IMR-90 (cell line): ENCODE measurements around the gene MARCKS. TPM values are rescaled to one million over a fixed set of nuclear protein-coding genes. Genes with fewer than 3 reads are reported as not detected.

ENCODE experiments used
- ATAC-seq: fragments of 200-7000 bp; cut with Tn5 transposase; 2 replicates; pipeline ENCODE4 v1.9.1; 2020; ENCODE audit warnings: low read depth, mild to moderate bottlenecking, moderate library complexity
- BruUV-seq: library from RNA; stranded (reverse); fragments of 400-500 nt; replicated peaks from 2 replicates; lab custom pipeline; 2021; lab: Mats Ljungman, UMichigan
- CTCF ChIA-PET: fragments of 300-600 bp; formaldehyde crosslinking; extraction: SDS; loops from one replicate; lab custom pipeline; 2021; ENCODE audit warnings: antibody characterized with exemption; lab: Yijun Ruan, JAX
- POLR2A ChIA-PET: fragments of 300-600 bp; sonication (Branson Sonifier 250); formaldehyde crosslinking; loops from one replicate; lab custom pipeline; 2022; ENCODE audit warnings: antibody characterized with exemption; ENCODE audit not compliant: unreplicated experiment; lab: Charles Lee
- DNase-seq: peaks from one replicate; pipeline ENCODE4 v3.0.0; 2013
- H2AFZ ChIP-seq: replicated peaks from 2 replicates; pipeline ENCODE3; 2013; ENCODE audit warnings: low read length, mild to moderate bottlenecking; ENCODE audit not compliant: poor library complexity
- H2AK5ac ChIP-seq: 2 replicates; pipeline ENCODE4 v1.6.1; 2013; ENCODE audit warnings: low read depth, low read length, inconsistent platforms
- H2AK9ac ChIP-seq: replicated peaks from 2 replicates; pipeline ENCODE3; 2013; ENCODE audit warnings: mild to moderate bottlenecking, low read depth, low read length, moderate library complexity; ENCODE audit not compliant: poor library complexity
- H2BK120ac ChIP-seq: 2 replicates; pipeline ENCODE4 v1.6.1; 2013; ENCODE audit warnings: low read depth, low read length, inconsistent platforms
- H2BK15ac ChIP-seq: 3 replicates; pipeline ENCODE4 v1.6.1; 2013; ENCODE audit warnings: low read depth, low read length, inconsistent platforms
- H2BK20ac ChIP-seq: 2 replicates; pipeline ENCODE4 v1.6.1; 2013; ENCODE audit warnings: low read depth, mild to moderate bottlenecking, inconsistent platforms, low read length, moderate library complexity
- H2BK5ac ChIP-seq: 2 replicates; pipeline ENCODE4 v1.6.1; 2013; ENCODE audit warnings: mild to moderate bottlenecking, low read depth, low read length, inconsistent platforms; ENCODE audit not compliant: poor library complexity, severe bottlenecking
- H3K14ac ChIP-seq: replicated peaks from 2 replicates; pipeline ENCODE4 v1.6.1; 2013; ENCODE audit warnings: low read depth, low read length, inconsistent platforms
- H3K18ac ChIP-seq: 2 replicates; pipeline ENCODE4 v1.6.1; 2013; ENCODE audit warnings: low read depth, low read length, control low read depth
- H3K23ac ChIP-seq: 2 replicates; pipeline ENCODE4 v1.6.1; 2013; ENCODE audit warnings: low read depth, low read length, inconsistent platforms
- H3K27ac ChIP-seq: 2 replicates; pipeline ENCODE4 v1.5.1; 2013; ENCODE audit warnings: mild to moderate bottlenecking, control low read depth, low read length; ENCODE audit not compliant: insufficient read depth
- H3K27me3 ChIP-seq: 2 replicates; pipeline ENCODE4 v1.6.1; 2013; ENCODE audit warnings: low read length; ENCODE audit not compliant: control insufficient read depth, insufficient read depth
- H3K36me3 ChIP-seq: 2 replicates; pipeline ENCODE4 v1.6.1; 2013; ENCODE audit warnings: low read length, mixed read lengths; ENCODE audit not compliant: control insufficient read depth, insufficient read depth
- H3K4ac ChIP-seq: 2 replicates; pipeline ENCODE4 v1.6.1; 2013; ENCODE audit warnings: low read depth, low read length, inconsistent platforms
- H3K4me1 ChIP-seq: 2 replicates; pipeline ENCODE4 v1.6.1; 2013; ENCODE audit warnings: low read length, mixed read lengths; ENCODE audit not compliant: control insufficient read depth, insufficient read depth
- H3K4me2 ChIP-seq: 2 replicates; pipeline ENCODE4 v1.6.1; 2013; ENCODE audit warnings: low read depth, mild to moderate bottlenecking, control low read depth, low read length, moderate library complexity
- H3K4me3 ChIP-seq: 2 replicates; pipeline ENCODE4 v1.5.1; 2013; ENCODE audit warnings: low read depth, mild to moderate bottlenecking, control low read depth, low read length, moderate library complexity; ENCODE audit not compliant: insufficient read depth
- H3K56ac ChIP-seq: 2 replicates; pipeline ENCODE4 v1.6.1; 2013; ENCODE audit warnings: low read length, inconsistent platforms; ENCODE audit not compliant: insufficient read depth; ENCODE audit errors: extremely low read depth
- H3K79me1 ChIP-seq, 2 experiments: 2 replicates each; pipeline ENCODE4 v1.6.1; 2013; ENCODE audit warnings: low read length in 2 of 2, inconsistent platforms in 1 of 2, low read depth in 1 of 2
- H3K9ac ChIP-seq: 2 replicates; pipeline ENCODE4 v1.6.1; 2013; ENCODE audit warnings: low read depth, low read length, control low read depth
- H3K9me1 ChIP-seq: 2 replicates; pipeline ENCODE4 v1.6.1; 2013; ENCODE audit warnings: low read length, inconsistent platforms; ENCODE audit not compliant: insufficient read depth
- H3K9me3 ChIP-seq: 2 replicates; pipeline ENCODE4 v1.6.1; 2013; ENCODE audit warnings: low read length; ENCODE audit not compliant: control insufficient read depth, insufficient read depth
- H4K20me1 ChIP-seq: 2 replicates; pipeline ENCODE4 v1.6.1; 2013; ENCODE audit warnings: low read length, inconsistent platforms; ENCODE audit not compliant: insufficient read depth
- H4K5ac ChIP-seq: 2 replicates; pipeline ENCODE4 v1.6.1; 2013; ENCODE audit warnings: mild to moderate bottlenecking, low read depth, low read length, control low read depth
- H4K8ac ChIP-seq, 2 experiments: 2 replicates each; pipeline ENCODE4 v1.6.1; 2013; ENCODE audit warnings: low read depth in 2 of 2, low read length in 2 of 2, control low read depth in 1 of 2, inconsistent platforms in 1 of 2
- H4K91ac ChIP-seq: 2 replicates; pipeline ENCODE4 v1.6.1; 2013; ENCODE audit warnings: low read depth, low read length, inconsistent platforms; ENCODE audit not compliant: insufficient read depth
- BHLHE40 ChIP-seq: fragments of 150-350 bp; IDR thresholded peaks from 2 replicates; pipeline ENCODE4 v1.6.1; 2016; ENCODE audit warnings: mild to moderate bottlenecking, low read depth, low read length
- CEBPB ChIP-seq: IDR thresholded peaks from 2 replicates; pipeline ENCODE4 v1.6.1; 2012; ENCODE audit warnings: low read depth, low read length, improper control_type of control experiment
- CHD1 ChIP-seq: IDR thresholded peaks from 2 replicates; pipeline ENCODE4 v1.6.1; 2012; ENCODE audit warnings: low read depth, low read length, improper control_type of control experiment
- CTCF ChIP-seq: conservative IDR thresholded peaks from 2 replicates; pipeline ENCODE4 v1.5.1; 2012; ENCODE audit warnings: mild to moderate bottlenecking, low read depth, low read length, improper control_type of control experiment
- ELK1 ChIP-seq: fragments of 150-350 bp; IDR thresholded peaks from 2 replicates; pipeline ENCODE4 v1.6.1; 2016; ENCODE audit warnings: low read depth, mild to moderate bottlenecking, low read length, moderate library complexity, borderline replicate concordance
- FOS ChIP-seq: fragments of 150-350 bp; IDR thresholded peaks from 2 replicates; pipeline ENCODE4 v1.6.1; 2016; ENCODE audit warnings: low read depth, low read length
- MXI1 ChIP-seq: IDR thresholded peaks from 2 replicates; pipeline ENCODE4 v1.6.1; 2012; ENCODE audit warnings: low read depth, mild to moderate bottlenecking, low read length, moderate library complexity, borderline replicate concordance
- NFE2L2 ChIP-seq: fragments of 150-350 bp; IDR thresholded peaks from 2 replicates; pipeline ENCODE4 v1.6.1; 2016; ENCODE audit warnings: low read depth, mild to moderate bottlenecking, low read length
- POLR2A ChIP-seq: IDR thresholded peaks from 2 replicates; pipeline ENCODE4 v1.6.1; 2012; ENCODE audit warnings: mild to moderate bottlenecking, low read depth, low read length
- RAD21 ChIP-seq: IDR thresholded peaks from 2 replicates; pipeline ENCODE4 v1.6.1; 2012; ENCODE audit warnings: low read length, improper control_type of control experiment
- SMC3 ChIP-seq: fragments of 150-350 bp; IDR thresholded peaks from 2 replicates; pipeline ENCODE4 v1.6.1; 2016; ENCODE audit warnings: low read depth, mild to moderate bottlenecking, antibody characterized with exemption, low read length, moderate library complexity
- USF2 ChIP-seq: fragments of 150-350 bp; IDR thresholded peaks from 2 replicates; pipeline ENCODE4 v1.6.1; 2017; ENCODE audit warnings: mild to moderate bottlenecking, antibody characterized with exemption, low read length, low read depth
- WGBS, 2 experiments: methylation state at CpG; one replicate each; pipeline versions ENCODE4 v1.1.5 to v1.1.7; 2013; ENCODE audit warnings: missing lambda C conversion rate in 2 of 2; ENCODE audit not compliant: insufficient read length in 1 of 2; ENCODE audit errors: extremely low coverage in 2 of 2; 5-methylcytosine and 5-hydroxymethylcytosine counted together
- dilution Hi-C: fragments of 300-500 bp; cut with HindIII; formaldehyde crosslinking; loops from one replicate; pipeline ENCODE4 v1.14.3; 2018; ENCODE audit warnings: low sequenced_read_pairs; ENCODE audit not compliant: unreplicated experiment
- in situ Hi-C: fragments of 300-500 bp; cut with MboI; formaldehyde crosslinking; loops from 3 replicates; pipeline ENCODE4 v1.14.3; 2019; ENCODE audit warnings: low sequenced_read_pairs, inconsistent platforms, mixed read lengths
- intact Hi-C: fragments of 100-400 bp; cut with micrococcal nuclease; formaldehyde crosslinking; loops from 2 replicates; pipeline ENCODE4 v1.10.0; 2022
- polyA plus RNA-seq, 3 experiments: library from polyadenylated mRNA; depleted of rRNA; stranded (reverse); fragments of >200 nt; gene quantifications; 2 replicates each; pipeline ENCODE4 v1.2.3, GENCODE V29; 2012; ENCODE audit warnings: low replicate concordance in 1 of 3
- total RNA-seq: library from RNA; depleted of rRNA; stranded (reverse); fragments of >200 nt; gene quantifications from 2 replicates; pipeline ENCODE4 v1.2.3, GENCODE V29; 2012

Gene MARCKS
- total and polyA plus RNA-seq, 2 of the 4 experiments (the other 2 are of a cell fraction): 34.5 to 40.7 TPM

- H3K4me1 ChIP-seq: peaks cover 6% of the 10 kb centered on the region
- no peaks in the 10 kb centered on the region for H3K36me3 ChIP-seq
- no peak overlapping the region for H2BK5ac ChIP-seq
- POLR2A ChIA-PET: no interaction called here
- no peak overlapping the region for H2AFZ ChIP-seq
- H3K23ac ChIP-seq: no peak overlapping the region
- TF ChIP-seq CHD1 (no peak), NFE2L2 (no peak), CEBPB (no peak), MXI1 (no peak), CTCF (no peak), ELK1 (no peak), POLR2A (no peak), FOS (no peak), RAD21 (no peak), USF2 (no peak), SMC3 (no peak), BHLHE40 (no peak)
- H3K4me3 ChIP-seq: no peak overlapping the region
- H2BK20ac ChIP-seq: no peak overlapping the region
- no peak overlapping the region for H3K18ac ChIP-seq
- in situ Hi-C loops (no loop called here), dilution Hi-C loops (no loop called here), intact Hi-C loops (no loop called here)
- H3K27me3 ChIP-seq: no peaks in the 10 kb centered on the region
- H3K14ac ChIP-seq: no peak overlapping the region
- WGBS, 2 experiments: 73% methylated on average over 2 of the region's 5 CpGs; no CpG with 5 or more reads in 1 of the 2 experiments
- H3K9me3 ChIP-seq: peaks cover 2% of the 10 kb centered on the region; the same call in 1 of the 2 replicates
- no peak overlapping the region for H4K5ac ChIP-seq
- H3K9ac ChIP-seq: no peak overlapping the region
- CTCF ChIA-PET: no interaction called here
- no peaks in the 10 kb centered on the region; the same call in 1 of the 2 replicates for H3K9me1 ChIP-seq
- no peak overlapping the region for H2BK120ac ChIP-seq
- H3K4me2 ChIP-seq: no peak overlapping the region
- no peak overlapping the region for H3K4ac ChIP-seq
- no peaks in the 10 kb centered on the region for H3K79me1 ChIP-seq
- no peak overlapping the region for H3K27ac ChIP-seq
- no peak overlapping the region for H2BK15ac ChIP-seq
- H4K91ac ChIP-seq: no peak overlapping the region
- BruUV-seq: no TSS peak
- no peak for DNase-seq
- no peak overlapping the region for H2AK9ac ChIP-seq
- H4K8ac ChIP-seq: no peak overlapping the region
- no peak overlapping the region for H3K56ac ChIP-seq
- no peak overlapping the region for H2AK5ac ChIP-seq
- no peaks in the 10 kb centered on the region for H4K20me1 ChIP-seq
- no peak for ATAC-seq
These were observed 47.3 kb upstream of the MARCKS start for GRCh38 chr6:113809826-113810225.
